DOHH2 (cell line): ENCODE measurements around the gene MPHOSPH9.

Experiments
- CTCF ChIP-seq: fragments of 200-600 bp; sonication (generic); IDR thresholded peaks from one replicate; pipeline ENCODE4 v1.5.1; 2014; ENCODE audit warnings: antibody characterized with exemption, mild to moderate bottlenecking, low read depth, low read length; ENCODE audit not compliant: poor library complexity, severe bottlenecking
- EZH2phosphoT487 ChIP-seq: fragments of 200-600 bp; sonication (generic); IDR thresholded peaks from 2 replicates; pipeline ENCODE4 v1.6.1; 2017; ENCODE audit warnings: borderline replicate concordance, mild to moderate bottlenecking, antibody characterized with exemption, low read length, moderate library complexity, mixed read lengths

GRCh38 chr12:123253641-123254459, 20.9 kb upstream of the MPHOSPH9 start:
- TF ChIP-seq CTCF (no peak), EZH2phosphoT487 (no peak)
